Stimulated activated CD4-positive, alpha-beta T cell treated with anti-CD3 and anti-CD28 coated beads, Interleukin-1b, Interleukin-23, amount 100 ng/mL, for 48 hours (primary cell): ENCODE results near the gene ALCAM.

Source experiments
- DNase-seq: peaks from one replicate; pipeline ENCODE4 v3.0.0-alpha.2; 2020

Gene ALCAM

DNA sequence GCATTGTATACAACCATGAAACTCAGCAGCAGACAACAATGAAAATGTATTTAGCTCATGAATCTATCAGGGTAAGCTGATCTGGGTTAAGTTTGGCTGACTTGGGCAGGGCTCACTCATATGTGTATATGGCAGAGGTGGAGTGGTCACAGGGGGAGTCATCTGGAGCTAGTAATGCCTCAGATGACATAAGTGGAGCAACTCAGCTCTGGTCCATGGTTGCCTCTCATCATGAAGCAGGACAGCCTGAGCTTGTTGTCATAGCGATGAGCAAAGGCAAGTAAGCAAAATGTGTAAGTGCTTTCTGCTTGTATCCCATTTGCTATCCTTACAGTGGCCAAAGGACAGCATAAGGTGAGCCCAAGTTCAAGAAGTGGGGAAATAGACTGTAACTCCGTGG is 64.5 kb downstream of the ALCAM start:
- DNase-seq: no peak

GRCh38 chr3:105435277-105435676 is 68.6 kb downstream of the ALCAM start:
- DNase-seq: no peak

- DNase-seq: no peak
These were observed 70.0 kb downstream of the ALCAM start for GRCh38 chr3:105436687-105437086.

DNA sequence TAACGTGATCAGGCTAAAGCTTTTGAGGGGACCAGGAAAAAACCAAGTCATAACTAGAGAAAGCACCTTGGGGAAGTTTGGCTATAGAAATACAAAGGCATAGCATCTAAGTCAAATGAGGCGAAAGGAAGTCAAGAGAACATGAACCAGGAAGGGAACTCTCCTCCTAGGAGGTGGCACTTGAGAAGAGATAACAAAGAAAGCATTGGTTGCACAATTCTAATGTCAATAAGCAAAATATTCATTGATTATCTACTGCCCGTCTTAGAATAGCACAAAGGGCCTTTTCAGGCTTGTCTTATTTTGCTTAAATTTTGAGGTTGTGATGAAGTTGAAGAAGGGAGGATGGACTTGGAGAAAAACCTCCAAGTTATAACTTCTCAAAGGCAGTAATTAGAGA is 73.4 kb downstream of the ALCAM start:
- DNase-seq: no peak

GRCh38 chr3:105444725-105445124 is 78.0 kb downstream of the ALCAM start:
- no peak for DNase-seq

- no peak for DNase-seq
These were observed 81.8 kb downstream of the ALCAM start for GRCh38 chr3:105448338-105448982.

GRCh38 chr3:105449414-105449813 is 82.7 kb downstream of the ALCAM start:
- DNase-seq: no peak

GRCh38 chr3:105456017-105456416 is 89.3 kb downstream of the ALCAM start:
- DNase-seq: no peak

- no peak for DNase-seq
These were observed 92.0 kb downstream of the ALCAM start for GRCh38 chr3:105458518-105459215.

GRCh38 chr3:105459566-105460290 is 93.0 kb downstream of the ALCAM start:
- DNase-seq: no peak

DNA sequence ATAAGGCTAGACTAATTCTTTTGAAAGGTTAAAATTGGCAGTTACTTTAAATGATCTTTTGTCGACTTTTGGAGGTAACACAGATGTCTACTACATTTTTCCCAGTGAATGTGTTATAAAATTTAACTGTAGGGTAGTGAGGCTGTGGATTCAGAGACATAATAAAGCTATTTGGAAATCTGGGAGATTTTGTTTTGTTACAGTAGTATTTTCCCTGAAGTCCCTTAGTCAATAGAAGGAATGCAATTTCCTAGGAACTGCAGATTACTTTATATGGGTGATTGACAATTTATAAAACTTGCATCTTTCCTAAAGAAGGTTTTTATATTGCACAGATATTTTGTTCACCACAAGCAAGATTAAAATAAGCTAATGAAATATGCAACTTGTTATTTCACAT is 96.9 kb downstream of the ALCAM start:
- DNase-seq: no peak

- no peak for DNase-seq
These were observed 98.6 kb downstream of the ALCAM start for GRCh38 chr3:105465251-105465853.

GRCh38 chr3:105466072-105466471 is 99.4 kb downstream of the ALCAM start:
- DNase-seq: no peak

DNA sequence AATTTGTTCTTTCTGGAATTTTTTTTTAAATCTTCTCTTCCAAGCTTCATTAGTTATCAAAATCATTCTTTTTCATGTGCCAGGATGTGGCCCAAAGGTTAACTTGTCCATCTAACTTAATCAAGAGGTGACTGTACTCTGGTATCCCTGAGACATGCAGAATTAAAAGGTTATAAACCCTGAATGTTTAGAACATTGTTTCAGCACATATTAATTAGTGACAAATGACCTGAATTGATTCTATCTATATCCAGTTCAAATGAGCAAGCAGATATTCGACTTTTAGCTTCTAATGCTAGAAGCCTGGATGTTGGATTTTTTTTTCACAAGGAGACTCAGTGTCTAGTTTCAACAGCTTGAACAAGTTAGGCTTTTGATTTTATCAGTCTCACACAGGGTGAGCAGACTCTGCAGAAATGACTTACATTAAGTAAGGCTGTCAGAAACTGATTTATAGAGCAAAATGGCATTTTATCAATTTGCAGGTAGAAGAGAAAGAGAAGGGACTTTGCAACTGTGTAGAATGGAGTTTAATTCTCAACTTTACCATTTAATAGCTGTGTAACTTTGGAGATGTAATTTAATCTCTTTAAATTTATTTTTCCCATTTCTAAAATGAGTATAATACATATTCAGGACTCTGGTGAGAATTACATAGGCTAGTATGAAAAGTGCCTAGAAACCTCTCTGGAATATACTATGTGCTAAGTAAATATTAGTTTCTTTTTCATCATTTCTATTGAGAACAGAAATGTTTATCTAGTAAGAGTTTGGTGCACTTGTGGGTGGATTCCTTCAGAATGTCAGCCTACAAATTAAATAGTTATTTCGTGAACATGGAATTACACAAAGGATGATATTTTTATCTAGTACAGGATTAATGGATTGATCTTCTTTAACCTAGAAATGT is 100.0 kb downstream of the ALCAM start:
- DNase-seq: no peak

- no peak for DNase-seq
These were observed 104.1 kb downstream of the ALCAM start for GRCh38 chr3:105470851-105471250.

DNA sequence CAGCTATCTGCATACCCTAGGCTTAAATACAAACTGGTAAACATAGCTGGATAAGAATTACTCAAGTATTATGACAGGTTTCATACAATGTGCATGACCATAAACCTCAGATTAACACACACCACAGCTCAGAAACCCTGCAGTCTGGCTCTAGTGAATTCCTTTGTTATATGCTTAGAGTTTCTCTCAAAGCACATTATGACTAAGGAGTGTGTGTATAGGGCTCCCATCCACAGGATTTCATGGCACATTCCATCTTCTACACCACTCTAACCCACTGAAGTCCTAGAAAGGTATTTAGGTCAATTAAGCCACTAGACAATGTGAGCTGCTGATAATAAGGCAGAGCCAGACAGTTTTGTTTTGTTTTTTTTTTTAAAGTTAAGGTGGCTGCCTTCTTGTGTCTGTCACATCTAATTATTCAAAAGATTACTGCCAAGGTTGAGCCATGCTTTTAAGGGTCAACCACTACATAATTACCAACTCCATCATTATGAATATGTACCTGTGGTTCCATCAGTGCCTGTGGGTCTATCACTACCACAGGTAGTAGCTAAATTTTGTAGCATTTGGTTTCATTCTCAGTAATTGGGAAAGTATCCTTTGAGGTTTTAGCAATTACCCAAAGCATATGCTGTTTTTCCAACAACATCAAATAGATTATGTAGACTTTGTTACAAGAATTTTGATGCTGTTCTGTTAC is 107.0 kb downstream of the ALCAM start:
- DNase-seq: no peak

DNA sequence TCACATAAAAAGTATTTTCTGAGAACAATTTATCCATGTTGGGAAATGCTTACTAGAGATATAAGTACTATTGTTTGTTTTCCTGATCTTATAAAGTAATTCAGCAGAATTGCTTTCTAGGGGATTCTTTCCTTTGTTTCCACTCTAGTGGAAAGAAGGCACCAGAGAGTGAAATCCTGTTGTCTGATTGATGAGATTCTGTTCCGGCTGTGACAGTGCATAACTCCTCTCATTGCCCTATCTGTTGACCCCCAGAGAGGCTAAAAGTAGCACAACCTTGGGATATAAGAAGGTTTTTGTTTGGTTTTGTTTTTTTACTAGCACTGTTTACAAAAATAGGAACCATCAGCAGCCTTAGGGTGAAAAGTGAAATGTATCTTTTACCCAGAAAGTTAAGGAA is 114.1 kb downstream of the ALCAM start:
- no peak for DNase-seq

DNA sequence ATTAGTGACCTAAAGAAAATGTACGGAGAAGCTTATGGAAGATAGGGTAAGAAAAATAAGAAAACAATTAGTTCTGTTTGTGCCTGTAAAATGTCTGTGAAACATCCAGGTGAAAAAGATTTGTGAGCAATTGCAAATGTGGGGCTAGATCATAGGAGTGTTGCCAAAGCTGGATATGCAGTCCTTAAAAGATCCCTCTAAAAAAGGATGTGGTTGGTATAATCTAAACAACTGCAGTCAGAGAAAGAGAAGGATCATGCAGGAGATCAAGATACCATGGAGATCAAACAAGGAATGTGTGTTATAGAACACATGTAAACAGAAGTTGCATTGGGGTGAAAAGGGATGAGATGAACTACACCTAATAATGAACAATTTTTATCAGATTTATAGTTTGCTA is 116.8 kb downstream of the ALCAM start:
- no peak for DNase-seq

DNA sequence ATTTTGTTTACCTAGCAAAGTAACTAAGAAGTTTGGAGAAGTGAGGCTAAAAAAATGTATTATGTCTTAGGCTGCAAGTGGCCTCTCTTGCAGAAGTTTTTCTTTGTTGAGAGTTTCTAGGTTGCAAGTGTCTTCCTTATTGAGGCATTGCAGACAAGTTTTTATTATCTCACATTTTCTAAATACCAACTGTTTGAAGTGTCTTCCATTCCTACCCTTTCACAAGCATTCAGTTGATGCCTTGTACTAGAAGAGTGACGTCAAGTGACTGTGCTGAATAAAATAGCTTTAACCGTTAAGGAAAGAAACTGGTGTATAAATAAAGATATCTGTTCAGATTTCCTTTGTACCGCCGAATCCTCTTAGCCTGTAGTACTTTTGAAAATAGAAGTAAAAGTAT is 123.3 kb downstream of the ALCAM start:
- DNase-seq: no peak

GRCh38 chr3:105493305-105493892 is 126.7 kb downstream of the ALCAM start:
- no peak for DNase-seq

- DNase-seq: no peak
These were observed 128.3 kb downstream of the ALCAM start for GRCh38 chr3:105495021-105495420.

DNA sequence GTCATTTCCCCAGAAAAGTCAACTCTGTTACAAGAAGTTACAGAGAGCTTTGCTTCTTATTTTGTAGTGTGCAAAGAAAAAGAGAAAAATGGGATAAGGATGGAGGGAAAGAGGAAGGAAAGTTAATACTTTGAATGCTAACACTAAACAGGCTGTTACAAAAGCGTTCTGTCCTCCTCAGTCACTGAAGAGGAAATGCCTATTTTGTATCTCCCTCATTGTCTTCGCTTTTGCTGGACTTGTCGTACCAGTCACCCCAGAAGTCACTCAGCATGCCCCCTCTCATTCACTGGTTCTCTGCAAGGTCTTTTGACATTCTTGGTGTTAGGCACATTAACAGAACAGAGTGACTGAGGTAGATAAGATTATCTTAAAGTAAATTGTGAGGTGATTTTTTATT is 129.6 kb downstream of the ALCAM start:
- no peak for DNase-seq
